C4-2B (cell line): ENCODE results near the gene BECN2.

Source experiments
- CTCF ChIP-seq: fragments of 450-650 bp; conservative IDR thresholded peaks from 2 replicates; pipeline ENCODE4 v1.5.1; 2017; ENCODE audit warnings: mild to moderate bottlenecking
- ZFX ChIP-seq: fragments of 450-650 bp; IDR thresholded peaks from 2 replicates; pipeline ENCODE4 v1.6.1; 2017

- TF ChIP-seq CTCF = no peak
- no peak for TF ChIP-seq ZFX
These were observed 44.9 kb downstream of the BECN2 start for GRCh38 chr1:242002510-242002909.
